ENCODE measurements around the gene SHC3.
A peak's percentile ranks its signal among the peaks of the same experiment; 100 is the strongest.

SHC3 gene

DNA sequence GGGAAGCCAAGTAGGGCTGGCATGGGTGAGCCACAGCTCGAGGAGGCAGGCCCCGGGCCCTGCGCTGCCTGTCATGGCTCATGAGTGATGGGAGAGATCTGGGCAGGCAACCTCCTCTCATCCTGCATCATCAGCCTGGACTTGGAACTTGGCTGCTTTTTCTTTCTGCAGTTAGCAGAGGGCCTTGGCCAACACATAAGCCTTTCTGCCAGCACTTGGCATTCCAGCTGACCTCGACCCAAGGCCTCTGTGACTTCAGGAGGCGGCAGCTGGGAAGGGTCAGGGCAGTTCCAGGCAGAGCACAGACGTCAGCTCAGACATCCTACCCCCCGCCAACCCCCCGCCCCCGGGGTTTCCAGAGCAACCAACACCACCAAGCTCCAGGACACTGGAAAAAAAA is 179.7 kb downstream of the SHC3 start:
- no peak for TF ChIP-seq CTCF (IDR thresholded peaks at IDR 0.05; ENCODE audit: unreplicated experiment in 3 of 3)
- Mint-ChIP-seq H3K27ac (peak overlapping the region; percentile 23 to 56 (median 47)), H3K9me3 (no peaks in the 10 kb centered on the region), H3K4me3 (no peak overlapping the region), H3K36me3 (ENCODE audit: low read depth) (peaks cover 68% of the 10 kb centered on the region), H3K27me3 (ENCODE audit: low read depth) (peaks cover 3% of the 10 kb centered on the region), H3K4me1 (peaks cover 80% of the 10 kb centered on the region)

DNA sequence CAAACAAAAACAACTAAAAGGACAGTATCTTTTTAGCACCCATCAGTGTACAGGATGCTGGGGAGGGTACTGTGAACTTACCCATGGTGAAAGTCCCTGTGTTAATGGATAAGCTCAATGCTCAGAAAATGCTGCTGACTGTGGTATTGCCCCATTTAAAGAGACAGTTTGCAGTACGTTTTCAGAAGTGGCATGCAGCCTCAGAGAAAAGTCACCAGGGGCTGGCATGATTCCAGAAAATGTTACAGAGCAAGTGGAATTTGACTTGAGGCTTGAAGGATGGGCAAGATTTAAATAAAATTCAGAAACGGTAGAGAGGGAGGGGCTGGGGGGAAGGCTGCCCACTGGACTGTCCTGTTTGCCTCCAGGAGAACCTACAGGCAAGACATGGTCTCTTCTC is 180.1 kb downstream of the SHC3 start:
- peaks cover 3% of the 10 kb centered on the region for H3K27me3 Mint-ChIP-seq (ENCODE audit: low read depth)
- H3K9me3 Mint-ChIP-seq, result no peaks in the 10 kb centered on the region
- no peak for TF ChIP-seq CTCF (IDR thresholded peaks at IDR 0.05; ENCODE audit: unreplicated experiment in 3 of 3)
- H3K36me3 Mint-ChIP-seq (ENCODE audit: low read depth), result peaks cover 68% of the 10 kb centered on the region
- H3K4me1 Mint-ChIP-seq, result peaks cover 84% of the 10 kb centered on the region
- H3K4me3 Mint-ChIP-seq, result no peak overlapping the region
- H3K27ac Mint-ChIP-seq, result peak overlapping the region; percentile 23 to 56 (median 47)

- H3K27ac Mint-ChIP-seq, result peak overlapping the region in 2 of 3 experiments; percentile 58 to 72
- no peak for TF ChIP-seq CTCF (IDR thresholded peaks at IDR 0.05; ENCODE audit: unreplicated experiment in 3 of 3)
- H3K36me3 Mint-ChIP-seq (ENCODE audit: low read depth), result peaks cover 61% of the 10 kb centered on the region
- H3K9me3 Mint-ChIP-seq, result no peaks in the 10 kb centered on the region
- H3K27me3 Mint-ChIP-seq (ENCODE audit: low read depth), result peaks cover 5% of the 10 kb centered on the region
- no peak overlapping the region for H3K4me3 Mint-ChIP-seq
- peaks cover 83% of the 10 kb centered on the region for H3K4me1 Mint-ChIP-seq
Measured at GRCh38 chr9:88997646-88998045, 181.0 kb downstream of the SHC3 start.

- Mint-ChIP-seq H3K4me1 (peaks cover 84% of the 10 kb centered on the region), H3K27me3 (ENCODE audit: low read depth) (peaks cover 12% of the 10 kb centered on the region)
- TF ChIP-seq CTCF (IDR thresholded peaks at IDR 0.05; ENCODE audit: unreplicated experiment in 3 of 3), result no peak
Measured at GRCh38 chr9:88996921-88997235, 181.7 kb downstream of the SHC3 start.

DNA sequence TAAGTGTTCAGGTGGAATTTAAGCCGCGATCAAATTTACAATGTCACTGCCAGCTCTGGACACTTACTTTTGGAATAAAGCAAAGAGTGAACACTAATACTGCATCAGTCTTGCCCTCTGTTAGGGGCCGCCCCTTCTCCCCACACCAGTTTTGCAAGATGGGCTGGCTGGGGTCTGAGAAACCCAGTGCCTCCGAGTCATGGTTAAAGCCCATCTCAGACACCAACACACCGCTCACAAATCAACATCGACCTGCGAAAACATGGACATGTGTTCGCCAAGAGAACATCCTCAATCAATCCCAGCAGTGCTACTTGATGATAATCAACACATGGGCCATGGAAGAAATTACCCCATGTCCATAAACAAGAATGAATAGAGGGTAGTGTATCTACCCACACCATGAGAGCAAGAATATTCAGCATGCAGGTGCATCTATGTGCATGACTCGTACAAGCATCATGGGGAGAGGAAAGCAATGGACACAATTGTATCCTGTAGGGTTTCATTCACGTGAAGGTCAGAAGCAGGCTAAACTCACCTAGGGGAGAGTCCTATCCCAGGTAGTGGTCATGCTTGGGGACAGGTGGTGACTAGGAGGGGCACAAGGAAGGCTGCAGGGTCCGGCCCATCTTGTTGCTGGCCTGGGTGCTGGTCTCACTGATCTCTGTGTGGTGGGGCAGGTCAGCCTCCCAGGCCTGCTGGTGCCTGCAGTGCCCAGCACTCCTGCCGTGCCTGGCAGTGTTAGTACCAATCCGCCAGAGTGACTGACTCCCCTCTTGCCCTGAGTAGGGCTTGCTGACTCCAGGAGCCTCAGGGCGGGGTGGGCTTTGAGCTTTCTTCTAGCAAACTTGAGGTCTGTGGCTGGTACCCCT is 182.3 kb downstream of the SHC3 start:
- no peak for TF ChIP-seq CTCF (IDR thresholded peaks at IDR 0.05; ENCODE audit: unreplicated experiment in 3 of 3)
- Mint-ChIP-seq H3K27me3 (ENCODE audit: low read depth) (peaks cover 15% of the 10 kb centered on the region), H3K36me3 (ENCODE audit: low read depth) (peaks cover 48% of the 10 kb centered on the region), H3K9me3 (no peaks in the 10 kb centered on the region), H3K4me3 (peak overlapping the region; percentile 93 to 97 (median 96)), H3K27ac (peak overlapping the region; percentile 37 to 86 (median 78)), H3K4me1 (peaks cover 82% of the 10 kb centered on the region)

More at GRCh38 chr9:88996921-88997235, 181.7 kb downstream of the SHC3 start:
- H3K4me3 Mint-ChIP-seq, result peak overlapping the region; percentile 7 to 71 (median 55)
- H3K9me3 Mint-ChIP-seq, result no peaks in the 10 kb centered on the region
- peak overlapping the region; percentile 37 to 78 (median 72) for H3K27ac Mint-ChIP-seq
- peaks cover 53% of the 10 kb centered on the region for H3K36me3 Mint-ChIP-seq (ENCODE audit: low read depth)

GRCh38 chr9:88995627-88996026 is 183.0 kb downstream of the SHC3 start:
- Mint-ChIP-seq H3K27me3 (ENCODE audit: low read depth) (peaks cover 11% of the 10 kb centered on the region), H3K9me3 (no peaks in the 10 kb centered on the region), H3K27ac (peak overlapping the region; percentile 56 to 86 (median 63))

More at GRCh38 chr9:88995627-88996026, 183.0 kb downstream of the SHC3 start:
- peak overlapping the region; percentile 93 to 97 (median 96) for H3K4me3 Mint-ChIP-seq
- TF ChIP-seq CTCF (IDR thresholded peaks at IDR 0.05; ENCODE audit: unreplicated experiment in 3 of 3), result no peak
- peaks cover 77% of the 10 kb centered on the region for H3K4me1 Mint-ChIP-seq
- H3K36me3 Mint-ChIP-seq (ENCODE audit: low read depth), result peaks cover 43% of the 10 kb centered on the region

Measured in nephron (organoid).